Sigmoid colon (tissue), 7 donors: Measurements from ENCODE around the gene OPCML. TPM values are rescaled to one million over a fixed set of nuclear protein-coding genes. Genes with fewer than 3 reads are reported as not detected.

Source experiments
- DNase-seq: peaks from one replicate; pipeline ENCODE4 v3.0.0-alpha.2; 2019
- H3K27ac ChIP-seq, 4 donors: fragments of 200-600 bp; sonication (generic); one replicate each; pipeline ENCODE4 v1.5.1; 2016 to 2019; ENCODE audit warnings: mild to moderate bottlenecking in 1 of 4
- H3K27me3 ChIP-seq, 3 donors: fragments of 200-600 bp; sonication (generic); one replicate each; pipeline ENCODE4 v1.5.1; 2019; ENCODE audit warnings: mild to moderate bottlenecking in 1 of 3
- H3K36me3 ChIP-seq, 4 donors: fragments of 200-600 bp; sonication (generic); one replicate each; pipeline ENCODE4 v1.5.1; 2016 to 2019
- H3K4me1 ChIP-seq, 4 donors: fragments of 200-600 bp; sonication (generic); one replicate each; pipeline ENCODE4 v1.5.1; 2017 to 2019
- H3K4me3 ChIP-seq, 4 donors: fragments of 200-600 bp; sonication (generic); one replicate each; pipeline ENCODE4 v1.5.1; 2017 to 2019; ENCODE audit warnings: mild to moderate bottlenecking in 2 of 4, moderate library complexity in 1 of 4
- H3K9me3 ChIP-seq, 4 donors: fragments of 200-600 bp in 3 of 4; sonication (generic) in 3 of 4; one replicate each; pipeline versions ENCODE4 v1.5.1 to v1.6.1; 2013 to 2019
- EP300 ChIP-seq, 4 donors: sonication (generic); formaldehyde crosslinking; IDR thresholded peaks; one replicate each; pipeline ENCODE4 v1.6.1; 2017; ENCODE audit warnings: antibody characterized with exemption in 4 of 4
- POLR2A ChIP-seq, 2 donors: fragments of 450-650 bp; IDR thresholded peaks; one replicate each; pipeline ENCODE4 v1.6.1; 2016; ENCODE audit warnings: antibody characterized with exemption in 2 of 2, mild to moderate bottlenecking in 2 of 2, moderate library complexity in 2 of 2
- POLR2AphosphoS5 ChIP-seq, 4 donors: sonication (generic); formaldehyde crosslinking; IDR thresholded peaks; one replicate each; pipeline ENCODE4 v1.6.1; 2017; ENCODE audit warnings: antibody characterized with exemption in 4 of 4
- WGBS, 2 donors: extraction: QIAGEN DNeasy Blood & Tissue Kit; methylation state at CpG; one replicate each; pipeline ENCODE4 v1.1.7; 2013; 5-methylcytosine and 5-hydroxymethylcytosine counted together
- intact Hi-C: fragments of 100-400 bp; cut with DNase I; formaldehyde crosslinking; loops from one replicate; pipeline ENCODE4 v1.15.1; 2023
- polyA plus RNA-seq, 3 donors: library from polyadenylated mRNA; stranded (reverse); fragments of 200-250 nt; gene quantifications; one replicate each; pipeline ENCODE4 v1.2.3, GENCODE V29; 2013
- total RNA-seq, 4 donors: library from RNA; depleted of rRNA; stranded (reverse); fragments of >200 nt; gene quantifications; one replicate each; pipeline ENCODE4 v1.1.0, GENCODE V29; 2016
- TF ChIP-seq, protein P1 (sequence below), 4 experiments: fragments of 450-650 bp in 3 of 4; fragments of 200-600 bp in 1 of 4; IDR thresholded peaks; one replicate each; pipeline ENCODE4 v1.5.1; 2016 to 2019; ENCODE audit warnings: antibody characterized with exemption in 4 of 4, mild to moderate bottlenecking in 3 of 4, moderate library complexity in 2 of 4
- donor health status: healthy with polysubstance abuse.
- donor health status: Bipolar disorder and iron deficiency.
- donor health status: healthy.

The OPCML gene
- total and polyA plus RNA-seq, 7 donors, result under 0.01 to 0.14 (median 0.03) TPM; not detected in 4

DNA sequence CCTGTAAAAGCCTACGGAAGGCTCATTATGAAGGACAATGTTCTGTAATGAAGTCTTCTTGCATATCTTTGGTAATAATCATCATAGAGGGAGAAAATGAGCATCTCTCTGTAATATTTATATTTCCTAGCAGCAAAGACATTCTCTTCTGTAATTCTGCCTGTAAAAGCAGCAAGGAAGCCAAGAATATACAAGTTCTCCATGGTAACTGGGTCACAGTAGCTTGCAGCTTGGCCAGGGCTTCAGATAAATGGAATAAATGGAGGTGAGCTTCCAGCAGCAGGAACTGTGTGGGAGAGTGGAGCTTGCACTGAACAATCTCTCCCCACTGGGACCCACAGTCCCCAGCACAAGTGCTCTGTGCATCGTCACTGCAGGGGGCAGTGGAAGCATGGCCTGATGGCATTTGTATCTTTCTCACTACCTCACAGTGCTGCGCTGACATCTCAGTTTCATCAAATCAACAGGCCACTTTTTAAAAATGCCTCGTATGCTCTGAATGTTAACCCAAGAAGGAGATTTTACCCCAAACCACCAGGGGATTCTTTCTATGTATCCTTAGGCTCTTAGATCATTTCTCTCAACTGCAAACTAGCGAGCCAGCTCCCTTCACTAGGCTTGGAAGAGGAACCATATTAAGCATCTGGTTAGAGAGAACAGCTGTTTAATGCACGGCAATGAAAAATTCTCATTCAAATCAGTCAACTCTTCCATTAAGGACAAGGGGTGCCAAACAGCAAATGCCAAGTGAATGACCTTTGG is 1059.7 kb downstream of the OPCML start:
- DNase-seq, result no peak
- TF ChIP-seq POLR2A (IDR thresholded peaks at IDR 0.05) (no peak), EP300 (IDR thresholded peaks at IDR 0.05) (no peak), POLR2AphosphoS5 (IDR thresholded peaks at IDR 0.05) (no peak)
- TF ChIP-seq, protein P1, sequence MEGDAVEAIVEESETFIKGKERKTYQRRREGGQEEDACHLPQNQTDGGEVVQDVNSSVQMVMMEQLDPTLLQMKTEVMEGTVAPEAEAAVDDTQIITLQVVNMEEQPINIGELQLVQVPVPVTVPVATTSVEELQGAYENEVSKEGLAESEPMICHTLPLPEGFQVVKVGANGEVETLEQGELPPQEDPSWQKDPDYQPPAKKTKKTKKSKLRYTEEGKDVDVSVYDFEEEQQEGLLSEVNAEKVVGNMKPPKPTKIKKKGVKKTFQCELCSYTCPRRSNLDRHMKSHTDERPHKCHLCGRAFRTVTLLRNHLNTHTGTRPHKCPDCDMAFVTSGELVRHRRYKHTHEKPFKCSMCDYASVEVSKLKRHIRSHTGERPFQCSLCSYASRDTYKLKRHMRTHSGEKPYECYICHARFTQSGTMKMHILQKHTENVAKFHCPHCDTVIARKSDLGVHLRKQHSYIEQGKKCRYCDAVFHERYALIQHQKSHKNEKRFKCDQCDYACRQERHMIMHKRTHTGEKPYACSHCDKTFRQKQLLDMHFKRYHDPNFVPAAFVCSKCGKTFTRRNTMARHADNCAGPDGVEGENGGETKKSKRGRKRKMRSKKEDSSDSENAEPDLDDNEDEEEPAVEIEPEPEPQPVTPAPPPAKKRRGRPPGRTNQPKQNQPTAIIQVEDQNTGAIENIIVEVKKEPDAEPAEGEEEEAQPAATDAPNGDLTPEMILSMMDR (IDR thresholded peaks at IDR 0.05), result no peak
- no peaks in the 10 kb centered on the region for H3K36me3 ChIP-seq
- intact Hi-C loops, result no loop called here
- no peak overlapping the region for H3K27ac ChIP-seq
- 72 to 73% methylated on average over 6 of the region's 6 CpGs for WGBS, 2 donors
- H3K4me3 ChIP-seq, result no peak overlapping the region
- H3K27me3 ChIP-seq, result no peaks in the 10 kb centered on the region
- peaks cover 0 to 6% (median 2%) of the 10 kb centered on the region in 4 donors for H3K4me1 ChIP-seq
- H3K9me3 ChIP-seq, result no peaks in the 10 kb centered on the region

DNA sequence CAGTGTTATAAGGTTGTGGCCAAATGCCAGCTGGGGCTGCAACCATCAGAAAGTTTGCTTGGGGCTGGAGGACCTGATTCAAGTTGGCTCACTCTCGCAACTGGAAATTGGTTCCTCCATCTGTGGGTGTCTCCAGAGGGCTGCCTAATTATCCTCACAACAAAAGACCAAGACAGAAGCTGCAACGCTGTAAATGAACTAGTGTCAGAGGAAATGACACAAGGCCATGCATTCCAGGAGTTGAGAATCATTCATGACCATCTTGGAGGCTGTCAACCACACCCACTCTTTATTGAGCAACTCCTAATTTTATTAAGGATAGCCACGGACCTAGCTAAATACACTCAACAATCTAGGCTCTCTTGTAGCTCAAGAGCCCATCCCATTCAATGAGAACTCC is 1060.8 kb downstream of the OPCML start:
- no peak for DNase-seq
- Histone ChIP-seq H3K27ac (no peak overlapping the region), H3K36me3 (no peaks in the 10 kb centered on the region), H3K9me3 (no peaks in the 10 kb centered on the region), H3K27me3 (no peaks in the 10 kb centered on the region), H3K4me3 (no peak overlapping the region), H3K4me1 (peaks cover 0 to 6% (median 2%) of the 10 kb centered on the region in 4 donors)
- TF ChIP-seq, protein P1 (IDR thresholded peaks at IDR 0.05), result no peak
- no peak for TF ChIP-seq EP300 (IDR thresholded peaks at IDR 0.05)
- no peak for TF ChIP-seq POLR2A (IDR thresholded peaks at IDR 0.05)
- no peak for TF ChIP-seq POLR2AphosphoS5 (IDR thresholded peaks at IDR 0.05)
- 37 to 57% methylated on average over 3 of the region's 3 CpGs for WGBS, 2 donors
- intact Hi-C loops, result no loop called here

DNA sequence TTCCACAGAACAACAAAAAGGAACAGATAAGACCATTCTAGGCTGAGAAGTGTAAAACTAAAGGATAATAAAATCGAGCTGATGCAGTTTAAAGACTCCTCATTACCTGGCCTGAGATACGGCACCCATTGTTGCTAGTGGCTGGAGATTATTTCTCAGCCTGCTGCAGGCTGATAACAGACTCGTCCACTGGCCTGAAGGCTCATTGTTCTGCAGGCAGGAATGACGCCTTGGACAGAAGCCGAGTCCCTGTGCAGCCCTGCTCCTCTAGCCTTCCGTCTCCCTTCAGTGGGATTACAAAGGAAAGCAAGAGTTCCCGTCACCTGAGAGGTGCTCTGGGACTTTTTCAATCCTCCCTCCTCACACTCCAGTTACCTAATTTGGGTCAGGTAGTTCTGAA is 1065.3 kb downstream of the OPCML start:
- no peaks in the 10 kb centered on the region for H3K4me1 ChIP-seq
- 35 to 42% methylated on average over 7 of the region's 7 CpGs for WGBS, 2 donors
- no peaks in the 10 kb centered on the region for H3K27me3 ChIP-seq
- no peak overlapping the region for H3K27ac ChIP-seq
- no peak overlapping the region for H3K4me3 ChIP-seq
- no peaks in the 10 kb centered on the region for H3K36me3 ChIP-seq
- H3K9me3 ChIP-seq, result no peaks in the 10 kb centered on the region
- no peak for DNase-seq
- intact Hi-C loops, result no loop called here
- TF ChIP-seq POLR2AphosphoS5 (IDR thresholded peaks at IDR 0.05) (no peak), EP300 (IDR thresholded peaks at IDR 0.05) (no peak), POLR2A (IDR thresholded peaks at IDR 0.05) (no peak)
- TF ChIP-seq, protein P1 (IDR thresholded peaks at IDR 0.05), result no peak

DNA sequence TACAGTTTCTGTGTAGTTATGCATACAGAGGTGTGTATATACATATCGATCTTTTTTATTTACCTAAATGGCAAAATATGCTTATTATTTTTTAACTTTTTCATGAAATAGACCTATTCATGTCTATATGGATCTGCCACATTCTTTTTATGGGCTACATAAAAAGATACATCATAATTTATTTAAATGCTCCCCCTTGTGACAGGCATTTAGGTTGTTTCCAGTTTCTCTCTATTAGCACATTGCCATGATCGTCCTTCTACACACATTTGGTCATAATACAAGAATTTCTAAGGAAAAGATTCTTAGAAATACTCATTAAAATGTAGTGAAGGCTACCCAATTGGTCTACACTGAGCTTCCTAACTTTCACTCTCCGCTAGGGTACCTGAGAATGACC is 1067.4 kb downstream of the OPCML start:
- intact Hi-C loops, result no loop called here
- Histone ChIP-seq H3K4me3 (no peak overlapping the region), H3K27ac (no peak overlapping the region), H3K4me1 (no peaks in the 10 kb centered on the region), H3K27me3 (no peaks in the 10 kb centered on the region), H3K36me3 (no peaks in the 10 kb centered on the region), H3K9me3 (no peaks in the 10 kb centered on the region)
- TF ChIP-seq POLR2AphosphoS5 (IDR thresholded peaks at IDR 0.05), result no peak
- TF ChIP-seq, protein P1 (IDR thresholded peaks at IDR 0.05), result no peak
- no peak for TF ChIP-seq EP300 (IDR thresholded peaks at IDR 0.05)
- no peak for TF ChIP-seq POLR2A (IDR thresholded peaks at IDR 0.05)
- no peak for DNase-seq
- WGBS, 2 donors, result 76 to 89% methylated on average over 3 of the region's 3 CpGs

DNA sequence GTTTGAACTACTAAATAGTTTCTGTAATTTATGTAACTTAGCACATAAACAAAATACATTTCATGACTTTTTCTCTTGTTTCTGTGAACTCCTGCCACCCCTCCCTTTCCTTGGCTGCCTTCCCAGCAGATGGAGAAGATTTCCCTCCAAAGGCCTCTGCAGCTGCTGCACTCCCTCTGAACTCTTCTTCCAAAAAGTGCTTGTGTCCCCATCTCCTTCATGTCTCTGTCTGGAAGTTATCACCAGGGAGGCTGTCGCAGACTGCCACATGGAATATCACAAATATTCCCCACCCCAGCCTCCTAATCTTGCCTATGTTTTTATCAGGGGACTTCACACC is 1068.3 kb downstream of the OPCML start:
- Histone ChIP-seq H3K4me3 (no peak overlapping the region), H3K9me3 (no peaks in the 10 kb centered on the region), H3K27ac (no peak overlapping the region), H3K36me3 (no peaks in the 10 kb centered on the region), H3K4me1 (no peaks in the 10 kb centered on the region), H3K27me3 (no peaks in the 10 kb centered on the region)
- 78 to 87% methylated on average over 1 of the region's 1 CpG for WGBS, 2 donors
- TF ChIP-seq POLR2AphosphoS5 (IDR thresholded peaks at IDR 0.05) (no peak), EP300 (IDR thresholded peaks at IDR 0.05) (no peak), POLR2A (IDR thresholded peaks at IDR 0.05) (no peak)
- TF ChIP-seq, protein P1 (IDR thresholded peaks at IDR 0.05), result no peak
- intact Hi-C loops, result no loop called here
- no peak for DNase-seq
